Measurements from ENCODE around the gene PRICKLE3.

PRICKLE3 gene, protein sequence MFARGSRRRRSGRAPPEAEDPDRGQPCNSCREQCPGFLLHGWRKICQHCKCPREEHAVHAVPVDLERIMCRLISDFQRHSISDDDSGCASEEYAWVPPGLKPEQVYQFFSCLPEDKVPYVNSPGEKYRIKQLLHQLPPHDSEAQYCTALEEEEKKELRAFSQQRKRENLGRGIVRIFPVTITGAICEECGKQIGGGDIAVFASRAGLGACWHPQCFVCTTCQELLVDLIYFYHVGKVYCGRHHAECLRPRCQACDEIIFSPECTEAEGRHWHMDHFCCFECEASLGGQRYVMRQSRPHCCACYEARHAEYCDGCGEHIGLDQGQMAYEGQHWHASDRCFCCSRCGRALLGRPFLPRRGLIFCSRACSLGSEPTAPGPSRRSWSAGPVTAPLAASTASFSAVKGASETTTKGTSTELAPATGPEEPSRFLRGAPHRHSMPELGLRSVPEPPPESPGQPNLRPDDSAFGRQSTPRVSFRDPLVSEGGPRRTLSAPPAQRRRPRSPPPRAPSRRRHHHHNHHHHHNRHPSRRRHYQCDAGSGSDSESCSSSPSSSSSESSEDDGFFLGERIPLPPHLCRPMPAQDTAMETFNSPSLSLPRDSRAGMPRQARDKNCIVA

GRCh38 chrX:49186125-49187027 is at the start of gene PRICKLE3:
Gene PRICKLE3 (minus strand): TSS chrX:49186373. CDS start chrX:49186297, 76 bp downstream.
- in situ Hi-C loops (cut with HindIII; ENCODE audit: low sequenced_read_pairs): no loop called here

DNA sequence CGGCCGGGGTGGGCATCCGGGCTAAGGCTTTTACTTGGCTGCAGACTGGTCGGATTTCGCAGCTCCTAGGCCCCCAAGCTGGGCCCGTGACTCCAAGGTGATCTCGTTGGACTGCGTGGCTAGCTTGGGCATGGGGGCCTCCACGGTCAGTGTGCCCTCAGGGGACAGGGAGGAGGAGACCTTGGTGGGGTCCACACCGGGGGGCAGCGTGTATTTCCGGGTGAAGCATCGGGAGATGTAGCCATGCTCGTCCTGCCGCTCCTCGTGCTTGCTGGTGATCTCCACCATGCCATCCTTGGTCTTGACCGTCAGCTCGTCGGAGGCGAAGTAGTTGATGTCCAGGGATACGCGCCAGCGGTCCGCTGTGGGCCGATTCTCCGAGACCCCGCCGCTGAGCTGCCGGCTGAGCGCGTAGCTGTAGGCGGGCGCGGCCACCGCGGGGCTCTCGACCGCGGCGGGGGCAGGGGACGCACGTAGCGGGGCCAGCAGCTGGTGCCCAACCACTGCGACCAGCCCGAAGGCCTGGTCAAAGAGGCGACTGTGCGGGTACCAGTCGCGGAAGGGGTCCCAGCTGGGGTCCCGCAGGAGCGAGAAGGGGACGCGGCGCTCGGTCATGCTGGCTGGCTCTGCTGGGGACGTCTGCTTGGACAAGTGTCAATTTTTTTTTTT is 47.8 kb upstream of the PRICKLE3 start:
- in situ Hi-C loops (cut with HindIII; ENCODE audit: low sequenced_read_pairs): no loop called here

- in situ Hi-C loops (cut with HindIII; ENCODE audit: low sequenced_read_pairs): no loop called here
Measured at GRCh38 chrX:49233176-49233575, 47.0 kb upstream of the PRICKLE3 start, which contains the start of gene CACNA1F. Gene CACNA1F (minus strand): TSS chrX:49233340. CDS start chrX:49233309, 31 bp downstream.

DNA sequence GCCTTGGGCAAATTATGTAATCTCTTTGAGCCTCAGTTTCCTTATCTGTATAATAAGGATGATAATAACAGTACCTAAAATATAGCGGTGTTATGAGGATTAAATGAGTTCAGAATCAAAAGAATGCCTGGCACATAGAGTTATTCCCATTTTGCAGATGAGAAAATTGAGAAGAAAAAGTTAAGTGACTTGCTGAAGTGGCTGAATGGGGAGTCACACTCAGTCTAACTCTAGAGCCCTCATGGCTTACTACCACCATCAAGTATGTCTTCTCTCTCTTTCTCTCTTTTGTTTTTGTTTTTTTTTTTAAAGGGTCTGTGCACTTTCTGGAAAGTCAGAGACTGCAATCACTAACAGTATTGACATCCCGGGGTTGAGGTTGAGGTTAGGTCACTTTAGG is 46.4 kb upstream of the PRICKLE3 start:
- in situ Hi-C loops (cut with HindIII; ENCODE audit: low sequenced_read_pairs): no loop called here

GRCh38 chrX:49231333-49232000 is 45.3 kb upstream of the PRICKLE3 start:
- in situ Hi-C loops (cut with HindIII; ENCODE audit: low sequenced_read_pairs): no loop called here

- in situ Hi-C loops (cut with HindIII; ENCODE audit: low sequenced_read_pairs): no loop called here
Measured at GRCh38 chrX:49230500-49231232, 44.5 kb upstream of the PRICKLE3 start.

GRCh38 chrX:49228185-49228584 is 42.0 kb upstream of the PRICKLE3 start:
- in situ Hi-C loops (cut with HindIII; ENCODE audit: low sequenced_read_pairs): no loop called here

DNA sequence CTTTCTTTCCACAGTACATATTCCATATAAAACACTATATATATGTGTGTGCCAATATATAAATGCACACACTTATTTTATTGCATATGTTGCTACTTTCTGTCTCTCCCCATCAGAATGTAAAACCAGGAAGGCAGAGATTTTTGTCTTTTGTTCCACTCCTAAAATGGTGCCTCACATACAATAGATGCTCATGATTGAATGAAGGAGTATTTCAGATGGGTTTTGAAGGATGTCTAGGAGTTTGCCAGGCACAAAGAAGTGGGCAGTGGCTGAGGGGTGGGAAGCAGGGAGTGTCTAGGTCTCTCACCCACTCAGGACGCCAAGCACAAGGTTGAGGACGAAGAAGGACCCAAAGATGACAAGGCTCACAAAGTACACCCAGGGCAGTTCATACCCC is 41.6 kb upstream of the PRICKLE3 start:
- in situ Hi-C loops (cut with HindIII; ENCODE audit: low sequenced_read_pairs): no loop called here

DNA sequence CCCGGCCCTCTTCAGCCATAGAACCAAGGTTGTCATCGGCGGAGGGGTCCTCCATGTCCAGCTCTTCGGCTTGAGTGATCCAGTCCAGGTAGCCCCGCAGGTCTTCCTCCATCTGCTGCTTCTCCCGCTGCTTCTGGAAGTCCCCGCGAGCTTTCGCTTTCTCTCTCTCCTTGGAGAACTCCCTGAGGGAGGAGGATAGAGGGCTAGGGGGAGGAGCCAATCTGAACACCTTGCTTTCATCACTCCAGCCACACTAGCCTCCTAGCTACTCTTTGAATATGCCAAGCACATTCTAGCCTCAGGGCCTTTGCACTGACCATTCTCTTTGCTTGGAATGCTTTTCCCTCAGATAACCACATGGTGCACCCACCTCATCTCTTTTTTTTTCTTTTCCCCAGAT is 40.8 kb upstream of the PRICKLE3 start:
- in situ Hi-C loops (cut with HindIII; ENCODE audit: low sequenced_read_pairs): no loop called here

GRCh38 chrX:49225858-49226257 is 39.7 kb upstream of the PRICKLE3 start:
- in situ Hi-C loops (cut with HindIII; ENCODE audit: low sequenced_read_pairs): no loop called here

GRCh38 chrX:49221868-49222267 is 35.7 kb upstream of the PRICKLE3 start:
- in situ Hi-C loops (cut with HindIII; ENCODE audit: low sequenced_read_pairs): no loop called here

- in situ Hi-C loops (cut with HindIII; ENCODE audit: low sequenced_read_pairs): no loop called here
Measured at GRCh38 chrX:49220100-49220499, 33.9 kb upstream of the PRICKLE3 start.

- in situ Hi-C loops (cut with HindIII; ENCODE audit: low sequenced_read_pairs): no loop called here
Measured at GRCh38 chrX:49214996-49215526, 28.9 kb upstream of the PRICKLE3 start.

GRCh38 chrX:49214416-49214815 is 28.2 kb upstream of the PRICKLE3 start:
- in situ Hi-C loops (cut with HindIII; ENCODE audit: low sequenced_read_pairs): no loop called here

- in situ Hi-C loops (cut with HindIII; ENCODE audit: low sequenced_read_pairs): no loop called here
Measured at GRCh38 chrX:49212861-49213260, 26.7 kb upstream of the PRICKLE3 start.

DNA sequence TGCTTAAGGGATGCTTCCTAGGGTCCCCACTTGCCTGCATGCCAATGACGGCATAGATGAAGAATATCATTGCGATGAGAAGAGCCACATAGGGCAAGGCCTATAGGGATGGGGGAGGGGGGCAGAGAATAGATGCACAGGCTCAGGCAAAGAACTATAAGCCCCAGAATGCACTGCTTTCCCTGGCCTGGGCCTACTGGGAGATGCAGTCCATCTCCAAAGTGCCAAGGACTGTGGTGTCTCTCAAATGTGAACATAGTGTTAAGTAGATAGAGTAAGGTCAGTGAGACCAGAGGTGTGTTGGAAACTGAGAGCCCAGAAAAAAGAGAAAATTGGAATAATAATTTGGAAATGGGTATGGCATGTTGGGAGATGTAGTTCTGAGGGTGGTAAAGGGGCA is 26.0 kb upstream of the PRICKLE3 start:
- in situ Hi-C loops (cut with HindIII; ENCODE audit: low sequenced_read_pairs): no loop called here

DNA sequence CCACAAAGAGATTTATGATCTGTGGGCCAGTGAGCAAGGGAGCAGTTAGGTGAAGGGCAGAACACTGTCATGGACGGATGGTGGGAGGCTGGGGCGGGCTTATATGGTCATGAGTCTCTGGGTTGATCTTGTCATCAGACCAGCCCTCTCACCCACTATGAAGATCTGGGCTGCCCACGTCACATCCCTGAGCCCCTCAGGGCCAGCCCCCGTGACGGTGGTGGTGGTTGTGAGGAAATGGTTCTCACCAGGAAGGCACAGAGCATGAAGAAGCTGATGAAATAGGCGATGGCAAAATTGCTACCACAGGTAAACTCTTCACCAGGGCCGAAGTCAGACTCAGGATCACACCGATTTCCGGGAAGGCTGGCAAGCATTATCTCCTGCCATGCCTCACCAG is 24.9 kb upstream of the PRICKLE3 start:
- in situ Hi-C loops (cut with HindIII; ENCODE audit: low sequenced_read_pairs): no loop called here

DNA sequence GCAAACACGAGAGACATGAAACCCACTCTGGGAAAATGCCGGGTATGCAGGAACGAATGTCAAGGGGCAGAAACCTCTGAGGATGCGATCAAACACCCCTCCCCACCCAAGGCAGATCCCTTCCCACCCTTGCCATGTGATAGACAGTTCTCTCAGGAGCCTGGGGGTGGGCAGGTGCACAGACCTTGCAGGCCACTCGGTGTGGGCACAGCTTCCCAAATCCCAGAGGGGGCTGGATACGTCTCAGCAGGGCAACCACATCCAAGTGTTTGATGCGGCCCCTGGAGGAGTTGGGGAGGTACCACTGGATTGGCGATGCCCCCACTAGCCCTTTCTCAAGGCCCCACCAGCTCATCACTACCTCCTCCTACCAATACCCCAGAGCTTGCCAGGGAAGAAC is 24.2 kb upstream of the PRICKLE3 start:
- in situ Hi-C loops (cut with HindIII; ENCODE audit: low sequenced_read_pairs): no loop called here
